ENCODE results near the gene RFX6.

The RFX6 gene

DNA sequence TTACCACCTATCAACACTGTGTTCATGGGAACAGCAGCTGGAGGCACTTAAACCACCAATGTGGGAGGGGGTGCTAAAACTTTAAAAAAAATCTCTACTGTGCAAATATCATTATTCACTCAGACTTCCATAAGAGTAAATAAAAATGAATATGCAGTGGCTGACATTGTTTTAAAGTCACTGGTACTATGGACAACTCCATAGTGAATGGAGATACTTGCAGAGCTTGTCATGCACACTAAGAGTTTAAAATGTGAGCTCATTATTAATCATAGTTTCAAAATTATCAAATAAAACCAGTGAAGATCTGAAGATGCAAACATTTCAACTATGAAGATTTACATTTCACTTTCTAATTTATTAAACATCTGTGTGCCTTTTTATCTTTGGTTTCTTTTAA lies 54.4 kb downstream of the RFX6 start:
- TF ChIP-seq FOXP2 (optimal IDR thresholded peaks at IDR 0.05; ENCODE audit: borderline replicate concordance, extremely low read depth, extremely low read length, insufficient read depth) (no peak), POLR2AphosphoS5 (IDR thresholded peaks at IDR 0.05; ENCODE audit: low read depth, low read length) (no peak), TAF1 (IDR thresholded peaks at IDR 0.05; ENCODE audit: borderline replicate concordance, insufficient read depth, low read length) (no peak), SIN3A (IDR thresholded peaks at IDR 0.05; ENCODE audit: borderline replicate concordance, insufficient read depth, low read length) (no peak)
- TF ChIP-seq, protein P1, sequence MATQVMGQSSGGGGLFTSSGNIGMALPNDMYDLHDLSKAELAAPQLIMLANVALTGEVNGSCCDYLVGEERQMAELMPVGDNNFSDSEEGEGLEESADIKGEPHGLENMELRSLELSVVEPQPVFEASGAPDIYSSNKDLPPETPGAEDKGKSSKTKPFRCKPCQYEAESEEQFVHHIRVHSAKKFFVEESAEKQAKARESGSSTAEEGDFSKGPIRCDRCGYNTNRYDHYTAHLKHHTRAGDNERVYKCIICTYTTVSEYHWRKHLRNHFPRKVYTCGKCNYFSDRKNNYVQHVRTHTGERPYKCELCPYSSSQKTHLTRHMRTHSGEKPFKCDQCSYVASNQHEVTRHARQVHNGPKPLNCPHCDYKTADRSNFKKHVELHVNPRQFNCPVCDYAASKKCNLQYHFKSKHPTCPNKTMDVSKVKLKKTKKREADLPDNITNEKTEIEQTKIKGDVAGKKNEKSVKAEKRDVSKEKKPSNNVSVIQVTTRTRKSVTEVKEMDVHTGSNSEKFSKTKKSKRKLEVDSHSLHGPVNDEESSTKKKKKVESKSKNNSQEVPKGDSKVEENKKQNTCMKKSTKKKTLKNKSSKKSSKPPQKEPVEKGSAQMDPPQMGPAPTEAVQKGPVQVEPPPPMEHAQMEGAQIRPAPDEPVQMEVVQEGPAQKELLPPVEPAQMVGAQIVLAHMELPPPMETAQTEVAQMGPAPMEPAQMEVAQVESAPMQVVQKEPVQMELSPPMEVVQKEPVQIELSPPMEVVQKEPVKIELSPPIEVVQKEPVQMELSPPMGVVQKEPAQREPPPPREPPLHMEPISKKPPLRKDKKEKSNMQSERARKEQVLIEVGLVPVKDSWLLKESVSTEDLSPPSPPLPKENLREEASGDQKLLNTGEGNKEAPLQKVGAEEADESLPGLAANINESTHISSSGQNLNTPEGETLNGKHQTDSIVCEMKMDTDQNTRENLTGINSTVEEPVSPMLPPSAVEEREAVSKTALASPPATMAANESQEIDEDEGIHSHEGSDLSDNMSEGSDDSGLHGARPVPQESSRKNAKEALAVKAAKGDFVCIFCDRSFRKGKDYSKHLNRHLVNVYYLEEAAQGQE (IDR thresholded peaks at IDR 0.05; ENCODE audit: insufficient read depth in 1 of 2, low read depth in 2 of 2, low read length in 2 of 2), result no peak

DNA sequence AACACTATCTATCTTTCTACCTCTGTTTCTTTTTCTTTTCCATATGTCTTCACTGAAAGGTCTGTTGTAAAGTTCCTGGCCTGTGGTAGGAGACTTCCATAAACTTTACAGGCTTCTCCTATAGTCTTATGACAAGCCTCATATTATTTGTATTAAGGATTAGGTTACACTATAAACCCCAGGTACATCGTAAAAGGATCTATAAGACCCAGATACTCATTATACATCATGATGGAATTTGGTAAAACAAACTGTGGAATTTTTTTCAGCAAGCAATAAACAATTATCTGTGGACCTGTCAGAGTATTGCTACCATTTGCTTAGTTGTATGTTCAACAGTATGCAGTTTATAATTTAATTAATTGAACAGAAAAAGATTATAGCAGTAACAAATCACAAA lies 55.5 kb downstream of the RFX6 start:
- no peak for TF ChIP-seq TAF1 (IDR thresholded peaks at IDR 0.05; ENCODE audit: borderline replicate concordance, insufficient read depth, low read length)
- TF ChIP-seq SIN3A (IDR thresholded peaks at IDR 0.05; ENCODE audit: borderline replicate concordance, insufficient read depth, low read length), result no peak
- TF ChIP-seq POLR2AphosphoS5 (IDR thresholded peaks at IDR 0.05; ENCODE audit: low read depth, low read length), result no peak
- TF ChIP-seq FOXP2 (optimal IDR thresholded peaks at IDR 0.05; ENCODE audit: borderline replicate concordance, extremely low read depth, extremely low read length, insufficient read depth), result no peak
- TF ChIP-seq, protein P1 (IDR thresholded peaks at IDR 0.05; ENCODE audit: insufficient read depth in 1 of 2, low read depth in 2 of 2, low read length in 2 of 2), result no peak

DNA sequence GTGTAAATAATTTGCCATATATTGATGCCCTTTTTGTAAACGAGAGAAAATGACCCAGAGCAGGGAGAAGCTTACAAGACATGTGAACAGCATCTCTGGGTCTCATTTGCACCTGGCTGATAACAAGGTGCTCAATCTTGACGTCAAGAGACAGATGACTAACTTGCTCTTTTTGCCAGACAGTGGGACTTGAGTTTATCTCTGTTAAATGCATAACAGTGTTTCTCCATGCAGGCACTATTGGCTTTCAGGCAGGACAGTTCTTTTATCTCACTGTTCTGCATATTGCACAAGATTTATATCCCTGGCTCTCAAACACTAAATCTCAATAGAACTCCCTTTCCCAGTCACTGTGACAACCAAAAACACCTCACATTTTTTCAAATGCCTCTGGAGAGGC lies 56.4 kb downstream of the RFX6 start:
- TF ChIP-seq POLR2AphosphoS5 (IDR thresholded peaks at IDR 0.05; ENCODE audit: low read depth, low read length) (no peak), SIN3A (IDR thresholded peaks at IDR 0.05; ENCODE audit: borderline replicate concordance, insufficient read depth, low read length) (no peak), TAF1 (IDR thresholded peaks at IDR 0.05; ENCODE audit: borderline replicate concordance, insufficient read depth, low read length) (no peak), FOXP2 (optimal IDR thresholded peaks at IDR 0.05; ENCODE audit: borderline replicate concordance, extremely low read depth, extremely low read length, insufficient read depth) (no peak)
- TF ChIP-seq, protein P1 (IDR thresholded peaks at IDR 0.05; ENCODE audit: insufficient read depth in 1 of 2, low read depth in 2 of 2, low read length in 2 of 2), result no peak

DNA sequence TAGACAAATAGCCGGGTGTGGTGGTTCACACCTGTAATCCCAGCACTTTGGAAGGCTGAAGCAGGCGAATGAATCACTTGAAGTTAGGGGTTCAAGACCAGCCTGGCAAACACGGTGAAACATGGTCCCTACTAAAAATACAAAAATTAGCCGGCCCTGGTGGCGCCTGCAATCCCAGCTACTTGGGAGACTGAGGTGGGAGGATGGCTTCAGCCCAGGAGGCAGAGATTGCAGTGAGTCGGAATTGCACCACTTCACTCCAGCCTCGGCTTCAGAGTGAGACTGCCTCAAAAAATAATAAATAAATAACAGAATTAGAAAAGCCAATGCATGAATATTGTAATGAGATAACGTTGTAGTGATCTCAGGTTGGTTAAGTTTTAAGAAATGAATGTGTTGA lies 61.3 kb downstream of the RFX6 start:
- no peak for TF ChIP-seq SIN3A (IDR thresholded peaks at IDR 0.05; ENCODE audit: borderline replicate concordance, insufficient read depth, low read length)

DNA sequence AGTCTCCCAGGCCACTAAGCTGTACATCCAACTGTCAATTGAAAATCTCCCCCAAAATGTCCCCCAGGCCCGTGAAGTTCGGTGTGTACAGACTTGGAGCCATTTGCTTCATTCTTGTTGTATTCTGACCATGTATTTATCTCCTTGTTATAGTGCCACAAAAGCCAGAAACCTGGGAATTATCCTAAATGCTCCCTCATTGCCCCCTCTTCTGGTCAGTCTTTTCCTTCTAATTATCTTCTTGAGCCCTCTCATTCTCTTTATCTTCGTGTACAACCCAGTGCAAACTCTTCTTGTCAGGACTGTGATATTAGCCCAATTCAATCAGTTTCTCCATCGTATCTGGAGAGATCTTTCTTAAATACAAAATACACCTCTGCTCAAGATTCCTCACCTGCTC lies 64.7 kb downstream of the RFX6 start:
- TF ChIP-seq POLR2AphosphoS5 (IDR thresholded peaks at IDR 0.05; ENCODE audit: low read depth, low read length) (no peak), TAF1 (IDR thresholded peaks at IDR 0.05; ENCODE audit: borderline replicate concordance, insufficient read depth, low read length) (no peak), SIN3A (IDR thresholded peaks at IDR 0.05; ENCODE audit: borderline replicate concordance, insufficient read depth, low read length) (no peak), FOXP2 (optimal IDR thresholded peaks at IDR 0.05; ENCODE audit: borderline replicate concordance, extremely low read depth, extremely low read length, insufficient read depth) (no peak)
- TF ChIP-seq, protein P1 (IDR thresholded peaks at IDR 0.05; ENCODE audit: insufficient read depth in 1 of 2, low read depth in 2 of 2, low read length in 2 of 2), result no peak
